Uterus (tissue), 2 donors: ENCODE data around the gene UBE2D1.

Experiments
- POLR2A ChIP-seq, 2 donors: fragments of 450-650 bp; IDR thresholded peaks; one replicate each; pipeline ENCODE4 v1.6.1; 2016; ENCODE audit warnings: antibody characterized with exemption in 2 of 2, mild to moderate bottlenecking in 1 of 2, moderate library complexity in 1 of 2
- TF ChIP-seq, protein P1 (sequence below), 4 experiments: fragments of 200-600 bp in 2 of 4; fragments of 450-650 bp in 2 of 4; sonication (generic) in 2 of 4; IDR thresholded peaks; one replicate each; pipeline ENCODE4 v1.5.1; 2016 to 2019; ENCODE audit warnings: antibody characterized with exemption in 4 of 4, mild to moderate bottlenecking in 2 of 4, moderate library complexity in 1 of 4

DNA sequence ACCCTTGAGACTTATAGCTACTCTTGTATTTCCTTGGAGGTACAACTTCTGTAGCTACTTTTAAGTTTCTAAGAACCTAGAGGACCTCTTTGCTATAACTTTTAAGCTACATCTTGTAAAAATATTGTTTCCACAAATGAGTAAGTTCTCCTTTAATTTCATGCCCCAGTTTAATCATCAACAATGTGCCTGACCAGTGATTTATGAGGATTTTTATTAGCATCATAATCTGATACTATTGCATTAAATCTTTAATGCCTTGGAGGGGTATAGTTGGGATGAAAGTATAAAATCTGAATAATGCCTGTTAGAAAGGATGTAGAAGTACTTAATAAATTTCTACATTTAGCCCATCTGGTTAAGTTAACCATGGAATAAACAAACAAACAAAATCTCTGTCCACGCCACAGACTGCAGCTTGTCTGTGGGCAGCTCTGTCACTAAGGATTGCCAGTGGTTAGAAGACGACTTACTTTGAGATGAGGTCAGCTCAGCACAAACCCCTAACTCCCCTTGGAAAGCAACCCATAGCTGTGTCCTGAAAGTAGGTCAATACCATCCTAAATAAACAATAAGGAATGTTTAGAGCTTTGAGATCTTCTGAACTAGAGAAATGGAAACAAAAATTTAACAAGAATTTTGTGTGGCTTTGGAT lies 18.3 kb downstream of the UBE2D1 start:
- TF ChIP-seq, protein P1, sequence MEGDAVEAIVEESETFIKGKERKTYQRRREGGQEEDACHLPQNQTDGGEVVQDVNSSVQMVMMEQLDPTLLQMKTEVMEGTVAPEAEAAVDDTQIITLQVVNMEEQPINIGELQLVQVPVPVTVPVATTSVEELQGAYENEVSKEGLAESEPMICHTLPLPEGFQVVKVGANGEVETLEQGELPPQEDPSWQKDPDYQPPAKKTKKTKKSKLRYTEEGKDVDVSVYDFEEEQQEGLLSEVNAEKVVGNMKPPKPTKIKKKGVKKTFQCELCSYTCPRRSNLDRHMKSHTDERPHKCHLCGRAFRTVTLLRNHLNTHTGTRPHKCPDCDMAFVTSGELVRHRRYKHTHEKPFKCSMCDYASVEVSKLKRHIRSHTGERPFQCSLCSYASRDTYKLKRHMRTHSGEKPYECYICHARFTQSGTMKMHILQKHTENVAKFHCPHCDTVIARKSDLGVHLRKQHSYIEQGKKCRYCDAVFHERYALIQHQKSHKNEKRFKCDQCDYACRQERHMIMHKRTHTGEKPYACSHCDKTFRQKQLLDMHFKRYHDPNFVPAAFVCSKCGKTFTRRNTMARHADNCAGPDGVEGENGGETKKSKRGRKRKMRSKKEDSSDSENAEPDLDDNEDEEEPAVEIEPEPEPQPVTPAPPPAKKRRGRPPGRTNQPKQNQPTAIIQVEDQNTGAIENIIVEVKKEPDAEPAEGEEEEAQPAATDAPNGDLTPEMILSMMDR (IDR thresholded peaks at IDR 0.05): no peak
- TF ChIP-seq POLR2A (IDR thresholded peaks at IDR 0.05): no peak
